Upper lobe of right lung (tissue), 1 donor: ENCODE results near the gene TRAPPC4. TPM values are rescaled to one million over a fixed set of nuclear protein-coding genes. Genes with fewer than 3 reads are reported as not detected.
"Not testable (repeated sequence)": the region's sequence is repeated elsewhere in the genome, so short reads cannot be mapped to it uniquely, and the experiment has no call there.

Experiments
- ATAC-seq: fragments of 200-7000 bp; cut with Tn5 transposase; one replicate; pipeline ENCODE4 v1.9.1; 2020; ENCODE audit warnings: mild to moderate bottlenecking, moderate library complexity
- DNase-seq: peaks from one replicate; pipeline ENCODE4 v3.0.0-alpha.2; 2020
- H3K27ac ChIP-seq: fragments of 200-600 bp; one replicate; pipeline ENCODE4 v1.8.0; 2022
- H3K27me3 ChIP-seq: fragments of 200-600 bp; one replicate; pipeline ENCODE4 v1.8.0; 2022; ENCODE audit warnings: mild to moderate bottlenecking
- H3K36me3 ChIP-seq: fragments of 200-600 bp; one replicate; pipeline ENCODE4 v1.8.0; 2022
- H3K4me1 ChIP-seq: fragments of 200-600 bp; one replicate; pipeline ENCODE4 v1.8.0; 2022
- H3K4me3 ChIP-seq: fragments of 200-600 bp; one replicate; pipeline ENCODE4 v1.8.0; 2022; ENCODE audit warnings: mild to moderate bottlenecking
- H3K9me3 ChIP-seq: fragments of 200-600 bp; one replicate; pipeline ENCODE4 v1.8.0; 2022
- intact Hi-C: fragments of 100-400 bp; cut with DNase I; formaldehyde crosslinking; loops from one replicate; pipeline ENCODE4 v1.11.0; 2022
- total RNA-seq: library from RNA; stranded (reverse); fragmentation: NEBNext Ultra II Directional; extraction: Animal tissue kit (Norgen Biotek cat#: 25700); gene quantifications from one replicate; pipeline ENCODE4 v1.2.1, GENCODE V29; 2021
- TF ChIP-seq, protein P1 (sequence below): fragments of 200-600 bp; IDR thresholded peaks from one replicate; pipeline ENCODE4 v1.8.0; 2022; ENCODE audit warnings: antibody characterized with exemption
- donor health status: DM: no; HTN: yes; CAD: no; lungs with severe emphysema.

The TRAPPC4 gene
- total RNA-seq, 1 donor from 2014 or later = 44.6 TPM

DNA sequence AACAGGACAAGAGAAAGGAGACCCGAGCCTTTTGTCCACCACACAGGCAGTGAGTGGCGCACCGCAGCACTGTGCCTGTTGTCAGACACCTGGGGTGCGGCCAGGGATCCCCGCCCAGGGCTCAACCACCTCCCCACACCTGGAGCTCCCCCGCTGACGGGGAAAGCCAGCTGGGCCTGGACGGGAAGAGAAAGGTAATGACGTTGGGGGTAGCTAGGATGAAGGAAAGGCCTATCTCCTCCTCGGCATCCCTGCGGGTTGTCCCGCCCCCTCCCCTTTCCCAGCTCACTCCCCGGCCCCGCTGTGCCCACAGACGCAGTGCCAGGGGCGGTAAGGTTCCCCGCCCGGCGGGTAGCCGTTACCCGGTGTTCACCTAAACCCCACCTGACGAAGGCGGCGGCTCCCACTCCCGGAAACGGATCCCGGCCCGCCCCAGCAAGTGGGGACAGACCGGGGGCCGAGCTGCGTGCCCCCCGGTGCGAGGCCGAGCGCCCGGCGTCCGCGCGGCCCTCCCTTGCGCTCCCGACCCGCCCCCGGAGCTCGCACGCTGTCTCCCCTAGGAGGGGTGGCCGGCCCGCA is 37.9 kb downstream of the TRAPPC4 start:
- Histone ChIP-seq H3K9me3 (no peaks in the 10 kb centered on the region), H3K4me1 (peaks cover 18% of the 10 kb centered on the region), H3K27me3 (no peaks in the 10 kb centered on the region), H3K36me3 (peaks cover 39% of the 10 kb centered on the region), H3K4me3 (peak overlapping the region; percentile 82), H3K27ac (peak overlapping the region; percentile 86)
- DNase-seq = peak; percentile 75
- ATAC-seq = peak; percentile 4
- TF ChIP-seq, protein P1, sequence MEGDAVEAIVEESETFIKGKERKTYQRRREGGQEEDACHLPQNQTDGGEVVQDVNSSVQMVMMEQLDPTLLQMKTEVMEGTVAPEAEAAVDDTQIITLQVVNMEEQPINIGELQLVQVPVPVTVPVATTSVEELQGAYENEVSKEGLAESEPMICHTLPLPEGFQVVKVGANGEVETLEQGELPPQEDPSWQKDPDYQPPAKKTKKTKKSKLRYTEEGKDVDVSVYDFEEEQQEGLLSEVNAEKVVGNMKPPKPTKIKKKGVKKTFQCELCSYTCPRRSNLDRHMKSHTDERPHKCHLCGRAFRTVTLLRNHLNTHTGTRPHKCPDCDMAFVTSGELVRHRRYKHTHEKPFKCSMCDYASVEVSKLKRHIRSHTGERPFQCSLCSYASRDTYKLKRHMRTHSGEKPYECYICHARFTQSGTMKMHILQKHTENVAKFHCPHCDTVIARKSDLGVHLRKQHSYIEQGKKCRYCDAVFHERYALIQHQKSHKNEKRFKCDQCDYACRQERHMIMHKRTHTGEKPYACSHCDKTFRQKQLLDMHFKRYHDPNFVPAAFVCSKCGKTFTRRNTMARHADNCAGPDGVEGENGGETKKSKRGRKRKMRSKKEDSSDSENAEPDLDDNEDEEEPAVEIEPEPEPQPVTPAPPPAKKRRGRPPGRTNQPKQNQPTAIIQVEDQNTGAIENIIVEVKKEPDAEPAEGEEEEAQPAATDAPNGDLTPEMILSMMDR = no peak
- intact Hi-C loops = no loop called here

DNA sequence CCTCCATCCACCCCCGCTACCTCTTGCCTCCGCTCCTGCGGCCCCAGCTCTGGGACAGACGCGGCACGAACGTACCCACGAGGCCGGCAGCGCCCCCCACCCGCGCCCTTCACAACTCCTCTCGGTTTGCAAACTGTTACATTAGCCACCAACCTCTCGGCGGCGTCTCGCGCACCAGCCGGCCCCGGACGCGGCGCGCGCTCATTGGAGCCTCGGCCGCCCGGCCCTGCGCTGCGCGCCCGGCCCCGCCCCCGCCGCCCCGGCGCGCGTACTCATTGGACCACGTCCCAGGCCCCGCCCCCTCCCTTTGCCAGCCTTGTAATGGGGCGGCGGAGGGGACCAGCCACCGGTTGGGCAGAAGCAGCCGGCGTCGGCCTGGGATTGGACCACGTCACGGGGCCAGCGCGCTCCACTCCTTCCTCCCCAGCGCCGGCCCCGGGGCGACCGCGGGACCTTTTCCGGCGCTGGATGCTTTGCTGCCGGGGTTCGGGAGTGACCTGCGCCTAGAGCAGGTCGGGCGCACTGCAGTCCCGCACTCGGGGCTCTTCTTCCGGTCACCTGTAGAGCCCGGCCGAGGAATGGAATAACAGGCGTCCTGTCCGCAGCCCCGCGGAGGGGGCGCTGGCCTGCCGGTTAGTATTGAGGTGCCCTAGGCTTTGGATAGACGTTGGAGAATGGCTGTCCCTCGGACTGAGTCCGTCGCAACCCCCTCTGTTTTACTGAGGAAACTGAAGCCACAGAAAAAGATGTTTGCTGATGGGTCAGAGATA is 38.6 kb downstream of the TRAPPC4 start, which contains the start of gene HYOU1:
Gene HYOU1 (minus strand): TSS at position 206 of the 770 bp plus-strand sequence. CDS start 1,045 bp downstream, outside the sequence.
- intact Hi-C loops = no loop called here
- ATAC-seq = peak; percentile 98
- peaks cover 18% of the 10 kb centered on the region for H3K4me1 ChIP-seq

DNA sequence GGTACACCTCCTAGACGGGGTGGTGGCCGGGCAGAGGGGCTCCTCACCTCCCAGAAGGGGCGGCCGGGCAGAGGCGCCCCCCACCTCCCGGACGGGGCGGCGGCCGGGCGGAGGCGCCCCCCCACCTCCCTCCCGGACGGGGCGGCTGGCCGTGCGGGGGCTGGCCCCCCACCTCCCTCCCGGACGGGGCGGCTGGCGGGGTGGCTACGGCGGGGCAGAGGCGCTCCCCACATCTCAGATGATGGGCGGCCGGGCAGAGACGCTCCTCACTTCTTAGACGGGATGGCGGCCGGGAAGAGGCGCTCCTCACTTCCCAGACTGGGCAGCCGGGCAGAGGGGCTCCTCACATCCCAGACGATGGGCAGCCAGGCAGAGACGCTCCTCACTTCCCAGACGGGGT is 40.6 kb downstream of the TRAPPC4 start:
- intact Hi-C loops, H3K4me3 ChIP-seq, DNase-seq, H3K9me3 ChIP-seq, H3K27me3 ChIP-seq, H3K27ac ChIP-seq, ATAC-seq: not testable (repeated sequence)
- H3K36me3 ChIP-seq = peaks cover 13% of the 10 kb centered on the region
- peaks cover 18% of the 10 kb centered on the region for H3K4me1 ChIP-seq

More for the DNA sequence above, 38.6 kb downstream of the TRAPPC4 start, which contains the start of gene HYOU1:
- Histone ChIP-seq H3K36me3 (peaks cover 32% of the 10 kb centered on the region), H3K27me3 (no peaks in the 10 kb centered on the region), H3K4me3 (peak within 1 kb of the TSS; percentile 82), H3K9me3 (no peaks in the 10 kb centered on the region), H3K27ac (peak within 1 kb of the TSS; percentile 86)
- DNase-seq = peak; percentile 99
- TF ChIP-seq, protein P1 = peak; percentile 18

DNA sequence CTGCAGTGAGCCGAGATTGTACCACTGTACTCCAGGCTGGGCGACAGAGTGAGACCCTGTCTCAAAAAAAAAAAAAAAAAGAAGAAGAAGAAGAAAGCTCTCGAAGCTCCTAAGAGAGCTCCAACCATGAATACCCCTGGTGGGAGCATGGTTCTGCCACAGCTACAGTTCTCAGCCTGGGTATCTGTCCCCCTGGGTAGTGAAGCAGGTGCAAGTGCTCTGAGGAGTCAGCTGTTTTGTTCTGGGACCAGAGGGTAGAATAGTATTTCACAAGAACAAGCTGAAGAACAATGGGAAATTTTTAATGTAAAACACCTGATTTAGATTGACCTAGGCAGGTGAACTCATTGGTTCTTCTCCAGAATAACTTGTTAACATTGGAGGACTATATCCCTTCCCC is 42.7 kb downstream of the TRAPPC4 start:
- no peak for DNase-seq
- peaks cover 15% of the 10 kb centered on the region for H3K4me1 ChIP-seq
- intact Hi-C loops = no loop called here
- no peak overlapping the region for H3K27ac ChIP-seq
- TF ChIP-seq, protein P1 = no peak
- H3K4me3 ChIP-seq = no peak overlapping the region
- no peaks in the 10 kb centered on the region for H3K36me3 ChIP-seq
- no peak for ATAC-seq
- no peaks in the 10 kb centered on the region for H3K9me3 ChIP-seq
- H3K27me3 ChIP-seq = no peaks in the 10 kb centered on the region

DNA sequence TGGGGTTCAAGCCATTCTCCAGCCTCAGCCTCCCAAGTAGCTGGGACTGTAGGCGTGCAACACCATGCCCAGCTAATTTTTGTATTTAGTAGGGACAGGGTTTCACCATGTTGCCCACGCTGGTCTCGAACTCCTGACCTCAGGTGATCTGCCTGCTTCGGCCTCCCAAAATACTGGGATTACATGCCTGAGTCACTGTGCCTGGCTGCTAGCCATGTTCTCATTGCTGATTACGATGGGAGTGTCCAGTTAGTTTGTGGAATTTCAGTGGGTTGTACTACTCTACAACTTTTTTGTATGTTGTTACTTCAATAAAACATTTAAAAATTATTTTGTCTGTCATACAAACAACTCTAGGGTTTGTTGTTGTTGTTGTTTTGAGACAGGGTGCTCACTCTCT is 44.2 kb downstream of the TRAPPC4 start:
- no peak overlapping the region for H3K27ac ChIP-seq
- TF ChIP-seq, protein P1 = no peak
- H3K4me3 ChIP-seq = no peak overlapping the region
- H3K27me3 ChIP-seq = no peaks in the 10 kb centered on the region
- DNase-seq = no peak
- no peak for ATAC-seq
- no peaks in the 10 kb centered on the region for H3K36me3 ChIP-seq
- peaks cover 20% of the 10 kb centered on the region for H3K4me1 ChIP-seq
- H3K9me3 ChIP-seq = no peaks in the 10 kb centered on the region
- intact Hi-C loops = no loop called here

DNA sequence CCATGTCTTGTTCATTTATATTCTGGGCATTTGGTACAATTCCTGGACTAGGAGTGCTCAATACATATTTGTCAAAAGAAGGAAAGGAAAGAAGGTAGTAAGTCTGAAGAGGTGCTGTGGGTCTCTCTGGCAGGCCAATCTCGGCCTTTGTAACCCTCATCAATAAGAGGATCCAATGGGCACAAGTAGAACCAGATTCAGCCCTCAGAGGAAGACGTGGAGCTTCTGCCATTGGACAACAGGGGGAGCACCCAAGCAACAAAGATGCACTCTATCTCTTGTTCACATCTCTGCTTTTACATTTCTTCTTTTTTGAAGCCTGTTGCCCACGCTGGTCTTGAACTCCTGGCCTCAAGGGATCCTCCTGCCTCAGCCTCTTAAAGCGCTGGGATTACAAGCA is 46.8 kb downstream of the TRAPPC4 start:
- no peak for ATAC-seq
- no peaks in the 10 kb centered on the region for H3K9me3 ChIP-seq
- H3K27ac ChIP-seq = no peak overlapping the region
- intact Hi-C loops = no loop called here
- H3K27me3 ChIP-seq = no peaks in the 10 kb centered on the region
- DNase-seq = no peak
- no peak overlapping the region for H3K4me3 ChIP-seq
- TF ChIP-seq, protein P1 = peak; percentile 36
- H3K4me1 ChIP-seq = peaks cover 22% of the 10 kb centered on the region
- peaks cover 10% of the 10 kb centered on the region for H3K36me3 ChIP-seq
